ENCODE results near the gene QTRT2. TPM values are rescaled to one million over a fixed set of nuclear protein-coding genes. Genes with fewer than 3 reads are reported as not detected.

QTRT2 gene
- total and polyA plus RNA-seq, 9 of the 15 experiments (the other 6 are each of a cell fraction or from before 2014, with no cell fraction given) = 10.2 to 25.1 (median 17.3) TPM

- TF ChIP-seq GATAD2B (IDR thresholded peaks at IDR 0.05; ENCODE audit: borderline replicate concordance) (no peak), PHB2 (IDR thresholded peaks at IDR 0.05; ENCODE audit: low read depth) (no peak), VEZF1 (CRISPR knock-in tag; IDR thresholded peaks at IDR 0.05) (0 out of 2 replicates have a peak, but pooled peaks have one; percentile 37), ZBTB1 (CRISPR knock-in tag; IDR thresholded peaks at IDR 0.05; ENCODE audit: borderline replicate concordance, low read depth) (no peak), NELFE (IDR thresholded peaks at IDR 0.05; ENCODE audit: insufficient read depth, insufficient read length) (no peak), TEAD4 (IDR thresholded peaks at IDR 0.05; ENCODE audit: low read length) (0 out of 2 replicates have a peak, but pooled peaks have one; percentile 12), TEAD4 (CRISPR knock-in tag; IDR thresholded peaks at IDR 0.05; ENCODE audit: borderline replicate concordance) (no peak), ZBTB8A (IDR thresholded peaks at IDR 0.05; ENCODE audit: partially characterized antibody) (no peak), ZNF395 (CRISPR knock-in tag; IDR thresholded peaks at IDR 0.05) (peak; percentile 60), HSF4 (CRISPR knock-in tag; IDR thresholded peaks at IDR 0.05; ENCODE audit: borderline replicate concordance) (no peak), DIDO1 (tag; IDR thresholded peaks at IDR 0.05; ENCODE audit: low read depth) (peak; percentile 90), USF1 (CRISPR knock-in tag; IDR thresholded peaks at IDR 0.05) (peak; percentile 79), RNF2 (IDR thresholded peaks at IDR 0.05) (no peak), CBFB (CRISPR knock-in tag; IDR thresholded peaks at IDR 0.05) (no peak), ZNF512 (tag; IDR thresholded peaks at IDR 0.05) (no peak), ZNF24 (IDR thresholded peaks at IDR 0.05) (no peak), SNIP1 (IDR thresholded peaks at IDR 0.05; ENCODE audit: low read depth) (no peak), ZBTB2 (IDR thresholded peaks at IDR 0.05) (no peak), EZH2 (IDR thresholded peaks at IDR 0.05; ENCODE audit: borderline replicate concordance, low read depth, low read length) (no peak), MAFG (tag; conservative IDR thresholded peaks at IDR 0.05) (no peak), KLF13 (tag; IDR thresholded peaks at IDR 0.05; ENCODE audit: borderline replicate concordance, low read depth) (no peak), RBM39 (optimal IDR thresholded peaks at IDR 0.05; ENCODE audit: low read depth, low read length) (no peak)
Observed at GRCh38 chr3:114056130-114057010, at the start of gene QTRT2, which contains the start of gene CCDC191 (continued).

All from K562 (cell line).